GM12878 (cell line): ENCODE measurements around the gene GCK. TPM values are rescaled to one million over a fixed set of nuclear protein-coding genes. Genes with fewer than 3 reads are reported as not detected.

Experiments used
- ATAC-seq: fragments of 200-7000 bp; cut with Tn5 transposase; 3 replicates; pipeline ENCODE4 v1.9.1; 2020; ENCODE audit warnings: mild to moderate bottlenecking, moderate library complexity
- BruUV-seq: library from RNA; stranded (reverse); fragments of 400-500 nt; replicated peaks from 2 replicates; lab custom pipeline; 2021; lab: Mats Ljungman, UMichigan
- CTCF ChIA-PET: fragments of 300-600 bp; sonication (Branson Sonifier 250); formaldehyde crosslinking; extraction: SDS; loops from one replicate; lab custom pipeline; 2021; ENCODE audit warnings: inconsistent platforms; lab: Yijun Ruan, JAX
- POLR2A ChIA-PET: fragments of 350-600 bp; formaldehyde crosslinking; extraction: SDS; loops from one replicate; lab custom pipeline; 2021; ENCODE audit warnings: inconsistent platforms; lab: Charles Lee
- RAD21 ChIA-PET: fragments of 300-600 bp; sonication (Branson Sonifier 250); formaldehyde crosslinking; loops from one replicate; lab custom pipeline; 2023; ENCODE audit warnings: antibody characterized with exemption; ENCODE audit not compliant: unreplicated experiment; lab: Charles Lee
- SMC1A ChIA-PET: fragments of 300-600 bp; sonication (Branson Sonifier 250); formaldehyde crosslinking; loops from one replicate; lab custom pipeline; 2023; ENCODE audit not compliant: unreplicated experiment, uncharacterized antibody; lab: Charles Lee
- DNase-seq: peaks from one replicate; pipeline ENCODE4 v3.0.0-alpha.2; 2011; ENCODE audit warnings: low read depth, low spot score
- FAIRE-seq: peaks from 3 replicates; lab custom pipeline; 2011; peaks lifted over from hg19 to GRCh38; lab: Jason Lieb, UNC
- H2AFZ ChIP-seq: 2 replicates; pipeline ENCODE4 v1.6.0; 2011; ENCODE audit warnings: low read depth, low read length, control low read depth; ENCODE audit not compliant: control insufficient read depth
- H3K27ac ChIP-seq: 2 replicates; pipeline ENCODE4 v1.5.1; 2011; ENCODE audit warnings: control low read depth; ENCODE audit not compliant: control insufficient read depth, insufficient read depth
- H3K27me3 ChIP-seq, 2 experiments: replicated peaks in 1 of 2; 2 replicates each; pipeline versions ENCODE4 v1.6.0 to v1.6.1; 2011; ENCODE audit warnings: low read length in 1 of 2; ENCODE audit not compliant: control insufficient read depth in 2 of 2, insufficient read depth in 2 of 2
- H3K36me3 ChIP-seq, 2 experiments: 2 replicates each; pipeline ENCODE4 v1.5.1; 2011; ENCODE audit warnings: low read length in 1 of 2; ENCODE audit not compliant: control insufficient read depth in 2 of 2, insufficient read depth in 2 of 2
- H3K4me1 ChIP-seq: 2 replicates; pipeline ENCODE4 v1.6.1; 2011; ENCODE audit warnings: mild to moderate bottlenecking, low read length, moderate library complexity, mixed read lengths; ENCODE audit not compliant: control insufficient read depth, insufficient read depth
- H3K4me2 ChIP-seq: 2 replicates; pipeline ENCODE4 v1.6.0; 2011; ENCODE audit warnings: control low read depth; ENCODE audit not compliant: control insufficient read depth, insufficient read depth
- H3K4me3 ChIP-seq: fragments of 200-600 bp; sonication (generic); 2 replicates; pipeline ENCODE4 v1.5.1; 2016
- H3K79me2 ChIP-seq: 2 replicates; pipeline ENCODE4 v1.6.0; 2011; ENCODE audit warnings: low read length; ENCODE audit not compliant: control insufficient read depth, insufficient read depth
- H3K9ac ChIP-seq: 2 replicates; pipeline ENCODE4 v1.8.0; 2011; ENCODE audit warnings: low read length, control low read depth, mixed read lengths; ENCODE audit not compliant: control insufficient read depth, insufficient read depth
- H3K9me3 ChIP-seq: replicated peaks from 3 replicates; pipeline ENCODE4 v1.5.1; 2011; ENCODE audit warnings: mild to moderate bottlenecking, low read length; ENCODE audit not compliant: control insufficient read depth, insufficient read depth
- H4K20me1 ChIP-seq: 2 replicates; pipeline ENCODE4 v1.6.0; 2011; ENCODE audit not compliant: control insufficient read depth, insufficient read depth
- ASH2L ChIP-seq: fragments of 300-600, 200-600 bp; sonication (generic); IDR thresholded peaks from 2 replicates; pipeline ENCODE4 v1.6.1; 2017; ENCODE audit warnings: low read depth, mild to moderate bottlenecking, borderline replicate concordance
- CHD2 ChIP-seq: IDR thresholded peaks from 2 replicates; pipeline ENCODE4 v1.6.1; 2011; ENCODE audit warnings: low read depth, low read length, improper control_type of control experiment, borderline replicate concordance
- CREM ChIP-seq: IDR thresholded peaks from 2 replicates; pipeline ENCODE4 v1.6.1; 2014; ENCODE audit warnings: antibody characterized with exemption, low read depth
- FOXK2 ChIP-seq: fragments of 450-650 bp; IDR thresholded peaks from 2 replicates; pipeline ENCODE4 v1.6.1; 2017; ENCODE audit warnings: mild to moderate bottlenecking, moderate library complexity
- WGBS: methylation state at CpG from one replicate; pipeline ENCODE4 v1.1.6; 2016; ENCODE audit warnings: low lambda C conversion rate; ENCODE audit not compliant: insufficient replicate concordance, insufficient coverage; ENCODE audit errors: missing lambda C conversion rate; 5-methylcytosine and 5-hydroxymethylcytosine counted together
- in situ Hi-C: fragments of 300-500 bp; cut with MboI; formaldehyde crosslinking; loops from 9 replicates; pipeline ENCODE4 v1.14.3; 2018; ENCODE audit warnings: mixed read lengths
- intact Hi-C: fragments of 100-400 bp; cut with micrococcal nuclease; formaldehyde crosslinking; loops from one replicate; pipeline ENCODE4 v1.14.2; 2022; ENCODE audit not compliant: unreplicated experiment
- polyA plus RNA-seq, 11 experiments: library from polyadenylated mRNA; depleted of rRNA in 4 of 11; unstranded in 6 of 11; stranded (reverse) in 5 of 11; fragments of >200 nt; fragmentation: Nextera tagmentation in 4 of 11; fragmentation: Illumina TruSeq in 1 of 11; extraction: Ambion mirVana in 4 of 11; extraction: Trizol in 1 of 11; gene quantifications; 1 replicate in 1 of 11; 2 replicates in 10 of 11; pipeline versions ENCODE4 v1.2.1 to v1.2.3, GENCODE V29; 2011 to 2016; ENCODE audit warnings: inconsistent platforms in 2 of 11, missing spikeins in 2 of 11, low read depth in 1 of 11
- total RNA-seq, 4 experiments: library from RNA; depleted of rRNA in 3 of 4; stranded (reverse); fragments of >200 nt in 3 of 4; fragmentation: Illumina TruSeq in 1 of 4; extraction: Trizol in 1 of 4; gene quantifications; 2 replicates each; pipeline versions ENCODE4 v1.2.1 to v1.2.3, GENCODE V29; 2013 to 2021
- TF ChIP-seq, protein P1 (sequence below): fragments of 450-650 bp; formaldehyde crosslinking; IDR thresholded peaks from 2 replicates; pipeline ENCODE4 v1.4.0; 2020; ENCODE audit warnings: mild to moderate bottlenecking, moderate library complexity
- TF ChIP-seq, protein P2 (sequence below): fragments of 450-650 bp; IDR thresholded peaks from 2 replicates; pipeline ENCODE4 v1.6.1; 2017; ENCODE audit warnings: mild to moderate bottlenecking, low read depth, inconsistent platforms; ENCODE audit not compliant: poor library complexity, severe bottlenecking

The GCK gene
- total and polyA plus RNA-seq, 10 of the 15 experiments (the other 5 are each of a cell fraction or from before 2014, with no cell fraction given), result 0.06 to 0.16 TPM; not detected in 8

DNA sequence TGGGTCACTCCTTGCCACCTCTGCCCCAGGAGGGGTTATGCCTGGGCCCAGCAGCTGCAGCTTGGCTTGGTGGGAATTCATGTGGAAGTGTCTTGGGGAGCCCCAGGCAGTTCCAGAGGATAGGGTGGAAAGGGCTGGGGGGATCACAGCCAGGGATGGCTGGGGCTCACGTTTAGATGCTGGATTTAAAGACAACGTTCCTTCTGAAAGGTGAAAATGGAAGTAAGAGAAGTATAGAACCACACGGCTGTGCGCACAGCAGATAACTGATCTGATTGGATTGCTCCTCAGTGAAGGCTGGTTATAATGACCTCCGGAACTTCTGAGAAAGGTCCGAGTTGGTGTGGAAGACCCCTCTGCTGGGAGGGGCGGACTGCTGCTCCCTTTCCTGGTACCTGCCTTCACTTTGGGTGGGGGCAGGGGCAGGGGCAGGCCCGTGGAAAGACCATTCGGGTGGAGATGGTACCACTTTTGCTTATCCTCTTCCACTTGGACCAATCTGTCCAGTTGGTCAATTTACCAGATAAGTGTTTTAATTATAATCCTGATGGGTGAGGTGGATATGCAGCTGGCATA is 40.2 kb downstream of the GCK start (continued):
- TF ChIP-seq, protein P1, sequence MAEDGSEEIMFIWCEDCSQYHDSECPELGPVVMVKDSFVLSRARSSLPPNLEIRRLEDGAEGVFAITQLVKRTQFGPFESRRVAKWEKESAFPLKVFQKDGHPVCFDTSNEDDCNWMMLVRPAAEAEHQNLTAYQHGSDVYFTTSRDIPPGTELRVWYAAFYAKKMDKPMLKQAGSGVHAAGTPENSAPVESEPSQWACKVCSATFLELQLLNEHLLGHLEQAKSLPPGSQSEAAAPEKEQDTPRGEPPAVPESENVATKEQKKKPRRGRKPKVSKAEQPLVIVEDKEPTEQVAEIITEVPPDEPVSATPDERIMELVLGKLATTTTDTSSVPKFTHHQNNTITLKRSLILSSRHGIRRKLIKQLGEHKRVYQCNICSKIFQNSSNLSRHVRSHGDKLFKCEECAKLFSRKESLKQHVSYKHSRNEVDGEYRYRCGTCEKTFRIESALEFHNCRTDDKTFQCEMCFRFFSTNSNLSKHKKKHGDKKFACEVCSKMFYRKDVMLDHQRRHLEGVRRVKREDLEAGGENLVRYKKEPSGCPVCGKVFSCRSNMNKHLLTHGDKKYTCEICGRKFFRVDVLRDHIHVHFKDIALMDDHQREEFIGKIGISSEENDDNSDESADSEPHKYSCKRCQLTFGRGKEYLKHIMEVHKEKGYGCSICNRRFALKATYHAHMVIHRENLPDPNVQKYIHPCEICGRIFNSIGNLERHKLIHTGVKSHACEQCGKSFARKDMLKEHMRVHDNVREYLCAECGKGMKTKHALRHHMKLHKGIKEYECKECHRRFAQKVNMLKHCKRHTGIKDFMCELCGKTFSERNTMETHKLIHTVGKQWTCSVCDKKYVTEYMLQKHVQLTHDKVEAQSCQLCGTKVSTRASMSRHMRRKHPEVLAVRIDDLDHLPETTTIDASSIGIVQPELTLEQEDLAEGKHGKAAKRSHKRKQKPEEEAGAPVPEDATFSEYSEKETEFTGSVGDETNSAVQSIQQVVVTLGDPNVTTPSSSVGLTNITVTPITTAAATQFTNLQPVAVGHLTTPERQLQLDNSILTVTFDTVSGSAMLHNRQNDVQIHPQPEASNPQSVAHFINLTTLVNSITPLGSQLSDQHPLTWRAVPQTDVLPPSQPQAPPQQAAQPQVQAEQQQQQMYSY (CRISPR knock-in tag), result no peak

DNA sequence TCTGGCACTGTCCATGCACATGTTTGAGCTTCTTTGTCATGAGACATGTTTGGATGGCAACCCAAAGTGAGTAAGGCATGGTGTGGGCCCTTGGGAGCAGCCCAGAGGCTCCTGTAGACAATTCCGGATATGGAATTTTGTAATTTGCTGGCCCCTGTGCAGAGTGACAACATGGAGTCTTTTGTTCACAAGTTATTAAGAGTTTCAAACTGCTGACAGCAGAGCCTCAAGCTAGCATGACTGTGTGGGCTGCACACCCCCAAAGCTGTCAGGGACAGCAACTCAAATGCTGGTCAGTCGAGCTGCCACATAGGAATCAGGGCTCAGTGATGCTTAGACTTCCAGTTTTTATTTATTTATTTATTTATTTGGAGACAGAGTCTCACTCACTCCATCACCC is 41.1 kb downstream of the GCK start:
- no peaks in the 10 kb centered on the region for H4K20me1 ChIP-seq
- BruUV-seq, result no TSS peak
- H3K79me2 ChIP-seq, result no peaks in the 10 kb centered on the region
- ChIA-PET POLR2A (no interaction called here), RAD21 (no interaction called here), CTCF (no interaction called here), SMC1A (no interaction called here)
- H3K4me1 ChIP-seq, result peaks cover 5% of the 10 kb centered on the region
- intact Hi-C loops (no loop called here), in situ Hi-C loops (no loop called here)
- TF ChIP-seq CHD2 (no peak), CREM (no peak), FOXK2 (no peak), ASH2L (no peak)
- TF ChIP-seq, protein P2, sequence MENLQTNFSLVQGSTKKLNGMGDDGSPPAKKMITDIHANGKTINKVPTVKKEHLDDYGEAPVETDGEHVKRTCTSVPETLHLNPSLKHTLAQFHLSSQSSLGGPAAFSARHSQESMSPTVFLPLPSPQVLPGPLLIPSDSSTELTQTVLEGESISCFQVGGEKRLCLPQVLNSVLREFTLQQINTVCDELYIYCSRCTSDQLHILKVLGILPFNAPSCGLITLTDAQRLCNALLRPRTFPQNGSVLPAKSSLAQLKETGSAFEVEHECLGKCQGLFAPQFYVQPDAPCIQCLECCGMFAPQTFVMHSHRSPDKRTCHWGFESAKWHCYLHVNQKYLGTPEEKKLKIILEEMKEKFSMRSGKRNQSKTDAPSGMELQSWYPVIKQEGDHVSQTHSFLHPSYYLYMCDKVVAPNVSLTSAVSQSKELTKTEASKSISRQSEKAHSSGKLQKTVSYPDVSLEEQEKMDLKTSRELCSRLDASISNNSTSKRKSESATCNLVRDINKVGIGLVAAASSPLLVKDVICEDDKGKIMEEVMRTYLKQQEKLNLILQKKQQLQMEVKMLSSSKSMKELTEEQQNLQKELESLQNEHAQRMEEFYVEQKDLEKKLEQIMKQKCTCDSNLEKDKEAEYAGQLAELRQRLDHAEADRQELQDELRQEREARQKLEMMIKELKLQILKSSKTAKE, result no peak
- WGBS, result 14% methylated on average over 2 of the region's 2 CpGs
- H3K36me3 ChIP-seq, result no peaks in the 10 kb centered on the region
- H3K9ac ChIP-seq, result no peak overlapping the region
- no peaks in the 10 kb centered on the region for H3K9me3 ChIP-seq
- no peak overlapping the region for H2AFZ ChIP-seq
- no peak for FAIRE-seq
- DNase-seq, result no peak
- no peaks in the 10 kb centered on the region for H3K27me3 ChIP-seq
- no peak overlapping the region for H3K4me2 ChIP-seq
- H3K4me3 ChIP-seq, result no peak overlapping the region
- ATAC-seq, result no peak
- H3K27ac ChIP-seq, result no peak overlapping the region
